Endothelial cell of umbilical vein (primary cell): ENCODE results near the gene SPINK9. TPM values are rescaled to one million over a fixed set of nuclear protein-coding genes. Genes with fewer than 3 reads are reported as not detected.

Experiments used
- BruUV-seq: library from RNA; stranded (reverse); fragments of 400-500 nt; replicated peaks from 2 replicates; lab custom pipeline; 2021; lab: Mats Ljungman, UMichigan
- CTCF ChIA-PET: fragments of 300-600, 350-600 bp; sonication (Branson Sonifier 250); formaldehyde crosslinking; loops from one replicate; lab custom pipeline; 2021; ENCODE audit warnings: antibody characterized with exemption, inconsistent platforms; lab: Charles Lee
- POLR2A ChIA-PET: fragments of 300-600, 350-600 bp; sonication (Branson Sonifier 250); formaldehyde crosslinking; loops from one replicate; lab custom pipeline; 2021; ENCODE audit warnings: antibody characterized with exemption, inconsistent platforms; lab: Charles Lee
- DNase-seq: peaks from one replicate; pipeline ENCODE4 v3.0.0-alpha.2; 2011; ENCODE audit warnings: low read depth, low spot score
- FAIRE-seq: peaks from 2 replicates; lab custom pipeline; 2011; peaks lifted over from hg19 to GRCh38; lab: Jason Lieb, UNC
- H2AFZ ChIP-seq: 2 replicates; pipeline ENCODE4 v1.6.0; 2012; ENCODE audit warnings: low read depth, low read length, control low read depth, inconsistent platforms
- H3K27ac ChIP-seq: 2 replicates; pipeline ENCODE4 v1.5.1; 2011; ENCODE audit warnings: low read depth, mild to moderate bottlenecking, control low read depth, low read length, moderate library complexity; ENCODE audit not compliant: insufficient read depth
- H3K27me3 ChIP-seq, 2 experiments: 2 replicates each; pipeline versions ENCODE4 v1.6.0 to v1.6.1; 2011; ENCODE audit warnings: low read length in 2 of 2, mixed read lengths in 1 of 2; ENCODE audit not compliant: control insufficient read depth in 2 of 2, insufficient read depth in 2 of 2
- H3K36me3 ChIP-seq, 2 experiments: 2 replicates in 1 of 2; 3 replicates in 1 of 2; pipeline ENCODE4 v1.5.1; 2011; ENCODE audit warnings: low read length in 2 of 2, mild to moderate bottlenecking in 1 of 2, moderate library complexity in 1 of 2; ENCODE audit not compliant: control insufficient read depth in 2 of 2, insufficient read depth in 2 of 2; ENCODE audit errors: extremely low read depth in 1 of 2
- H3K4me1 ChIP-seq: 3 replicates; pipeline ENCODE4 v1.5.1; 2011; ENCODE audit warnings: mild to moderate bottlenecking, low read length; ENCODE audit not compliant: control insufficient read depth, insufficient read depth; ENCODE audit errors: extremely low read depth
- H3K4me2 ChIP-seq: 2 replicates; pipeline ENCODE4 v1.6.1; 2011; ENCODE audit warnings: low read length, control low read depth, mixed read lengths; ENCODE audit not compliant: insufficient read depth
- H3K4me3 ChIP-seq, 3 experiments: fragments of 200-600 bp in 1 of 3; sonication (generic), shearing (Covaris generic) in 1 of 3; replicated peaks in 1 of 3; 2 replicates each; pipeline ENCODE4 v1.5.1; 2011 to 2016; ENCODE audit warnings: control low read depth in 3 of 3, low read length in 3 of 3, mild to moderate bottlenecking in 2 of 3, inconsistent platforms in 1 of 3, low read depth in 1 of 3, moderate library complexity in 1 of 3; ENCODE audit not compliant: insufficient read depth in 1 of 3
- H3K79me2 ChIP-seq: 2 replicates; pipeline ENCODE4 v1.6.0; 2012; ENCODE audit warnings: low read length, inconsistent platforms; ENCODE audit not compliant: control insufficient read depth, insufficient read depth
- H3K9ac ChIP-seq: replicated peaks from 2 replicates; pipeline ENCODE3; 2011; ENCODE audit warnings: low read length, control low read depth; ENCODE audit not compliant: insufficient read depth; ENCODE audit errors: extremely low read depth
- H3K9me1 ChIP-seq: replicated peaks from 3 replicates; pipeline ENCODE4 v1.6.0; 2011; ENCODE audit warnings: mild to moderate bottlenecking, low read length; ENCODE audit not compliant: control insufficient read depth, insufficient read depth; ENCODE audit errors: extremely low read depth
- H3K9me3 ChIP-seq: replicated peaks from 2 replicates; pipeline ENCODE4 v1.5.1; 2012; ENCODE audit warnings: low read length, inconsistent platforms; ENCODE audit not compliant: control insufficient read depth, insufficient read depth
- H4K20me1 ChIP-seq: replicated peaks from 2 replicates; pipeline ENCODE3; 2011; ENCODE audit warnings: mild to moderate bottlenecking, low read length; ENCODE audit not compliant: control insufficient read depth, insufficient read depth; ENCODE audit errors: extremely low read depth
- EZH2 ChIP-seq: IDR thresholded peaks from 2 replicates; pipeline ENCODE4 v1.6.1; 2012; ENCODE audit warnings: borderline replicate concordance, low read depth, mild to moderate bottlenecking, moderate library complexity, low read length, inconsistent platforms; ENCODE audit not compliant: severe bottlenecking
- FOS ChIP-seq: IDR thresholded peaks from 2 replicates; pipeline ENCODE4 v1.6.1; 2011; ENCODE audit warnings: mild to moderate bottlenecking, low read length, moderate library complexity, borderline replicate concordance; ENCODE audit not compliant: insufficient read depth
- GATA2 ChIP-seq: IDR thresholded peaks from 2 replicates; pipeline ENCODE4 v1.7.0; 2011; ENCODE audit warnings: low read depth, mild to moderate bottlenecking, moderate library complexity, mixed read lengths, low read length; ENCODE audit not compliant: insufficient read length, insufficient read depth
- JUN ChIP-seq: IDR thresholded peaks from 2 replicates; pipeline ENCODE4 v1.6.1; 2011; ENCODE audit warnings: borderline replicate concordance, low read depth; ENCODE audit not compliant: insufficient read length, insufficient read depth
- MYC ChIP-seq: IDR thresholded peaks from one replicate; pipeline ENCODE4 v1.6.1; 2011; ENCODE audit warnings: mild to moderate bottlenecking, low read depth, low read length
- POLR2A ChIP-seq: IDR thresholded peaks from 2 replicates; pipeline ENCODE4 v1.6.1; 2012; ENCODE audit warnings: low read depth, mild to moderate bottlenecking, control low read depth, low read length
- POLR2AphosphoS5 ChIP-seq: IDR thresholded peaks from 2 replicates; pipeline ENCODE4 v1.6.1; 2012; ENCODE audit warnings: low read depth, mild to moderate bottlenecking, control low read depth, low read length, moderate library complexity; ENCODE audit not compliant: insufficient read depth
- dilution Hi-C: fragments of 300-500 bp; cut with MboI; formaldehyde crosslinking; loops from one replicate; pipeline ENCODE4 v1.15.0; 2019; ENCODE audit warnings: low sequenced_read_pairs; ENCODE audit not compliant: extremely low pct_ligation_motif_present
- intact Hi-C: fragments of 100-400 bp; cut with micrococcal nuclease; formaldehyde crosslinking; loops from one replicate; pipeline ENCODE4 v1.10.0; 2022
- polyA plus RNA-seq, 4 experiments: library from polyadenylated mRNA; depleted of rRNA in 3 of 4; stranded (reverse) in 3 of 4; unstranded in 1 of 4; fragments of >200 nt; gene quantifications; 2 replicates each; pipeline versions ENCODE4 v1.2.1 to v1.2.3, GENCODE V29; 2011 to 2012; ENCODE audit warnings: missing spikeins in 1 of 4
- total RNA-seq: library from RNA; stranded (reverse); gene quantifications from 2 replicates; pipeline ENCODE4 v1.2.3, GENCODE V29; 2021
- TF ChIP-seq, protein P1 (sequence below), 2 donors: IDR thresholded peaks; 1 replicate in 1 of 2; 2 replicates in 1 of 2; pipeline ENCODE4 v1.5.1; 2011; ENCODE audit warnings: low read length in 2 of 2, mild to moderate bottlenecking in 2 of 2, moderate library complexity in 2 of 2, control low read depth in 1 of 2, inconsistent platforms in 1 of 2, low read depth in 1 of 2; ENCODE audit not compliant: insufficient read depth in 1 of 2; ENCODE audit errors: extremely low read depth in 1 of 2
- TF ChIP-seq, protein P2 (sequence below): IDR thresholded peaks from 2 replicates; pipeline ENCODE4 v1.6.1; 2011; ENCODE audit not compliant: insufficient read depth, insufficient read length

SPINK9 gene
- total and polyA plus RNA-seq, 2 donors (not counting 3 experiments of a cell fraction or from before 2014, with no cell fraction given) = not detected

DNA sequence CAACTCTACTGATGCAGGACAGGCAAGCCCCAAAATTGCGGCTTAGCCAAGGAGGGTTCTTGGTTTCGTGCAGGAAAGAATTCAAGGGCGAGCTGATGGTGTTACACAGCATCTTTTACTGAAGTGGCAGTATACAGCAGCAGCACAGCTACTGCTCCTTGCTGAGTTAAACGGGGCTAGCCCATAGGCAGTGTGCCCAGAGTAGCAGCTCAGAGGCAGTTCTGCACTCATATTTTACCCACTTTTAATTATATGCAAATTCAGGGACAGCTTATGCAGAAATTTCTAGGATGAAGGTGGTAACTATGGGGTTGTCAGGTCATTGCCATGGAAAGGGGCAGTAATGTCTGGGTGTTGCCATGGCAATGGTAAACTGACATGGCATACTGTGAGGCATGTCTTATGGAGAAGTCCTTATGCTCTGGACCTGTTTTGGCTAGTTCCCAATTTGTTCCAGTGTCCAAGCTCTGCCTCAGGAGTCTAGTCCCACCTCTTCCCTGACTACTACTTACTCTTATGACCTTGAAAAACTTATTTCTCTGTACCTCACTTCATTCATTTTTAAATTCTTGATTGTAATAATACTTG, 2.0 kb upstream of the SPINK9 start:
- POLR2A ChIA-PET = no interaction called here

DNA sequence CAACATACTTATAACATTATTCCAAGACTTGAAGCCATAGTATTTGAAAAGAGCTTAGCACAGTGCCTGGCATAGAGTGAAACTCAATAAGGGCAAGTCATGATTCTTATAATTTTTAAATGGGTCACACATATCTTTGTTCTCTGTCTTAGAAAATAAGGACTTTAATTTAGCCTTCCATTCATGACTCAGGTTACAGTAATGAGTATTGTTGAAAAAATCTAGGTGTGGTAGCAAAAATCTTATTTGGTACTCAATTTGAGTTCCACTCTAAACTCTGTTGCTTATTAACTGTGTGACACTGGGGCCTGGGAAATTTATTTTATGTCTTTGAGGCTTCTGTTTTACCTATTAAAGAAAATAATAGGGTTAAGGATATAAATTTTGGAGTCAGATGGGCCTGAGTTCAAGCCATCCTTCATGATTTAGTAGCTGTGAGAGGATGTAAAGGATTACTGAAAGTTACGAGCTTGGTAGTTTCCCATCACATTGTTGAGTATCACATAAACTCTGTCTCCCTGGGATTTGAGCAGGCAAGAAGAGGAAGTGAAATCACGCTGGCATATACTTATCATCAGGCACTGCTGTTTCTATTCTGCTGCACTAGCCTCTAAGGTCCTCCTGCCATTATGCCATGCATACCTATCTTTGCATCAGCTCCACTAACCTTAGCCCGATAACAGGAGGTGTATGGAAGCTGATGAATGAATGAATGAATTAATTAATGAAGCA, 1.5 kb downstream of the SPINK9 start:
- Histone ChIP-seq H4K20me1 (no peaks in the 10 kb centered on the region), H3K36me3 (no peaks in the 10 kb centered on the region), H3K4me1 (no peaks in the 10 kb centered on the region), H3K4me3 (no peak overlapping the region), H3K9me1 (no peaks in the 10 kb centered on the region), H3K4me2 (no peak overlapping the region), H2AFZ (no peak overlapping the region), H3K9ac (no peak overlapping the region), H3K27me3 (no peaks in the 10 kb centered on the region), H3K79me2 (no peaks in the 10 kb centered on the region), H3K27ac (no peak overlapping the region), H3K9me3 (no peaks in the 10 kb centered on the region)
- POLR2A ChIA-PET = no interaction called here
- TF ChIP-seq, protein P1, sequence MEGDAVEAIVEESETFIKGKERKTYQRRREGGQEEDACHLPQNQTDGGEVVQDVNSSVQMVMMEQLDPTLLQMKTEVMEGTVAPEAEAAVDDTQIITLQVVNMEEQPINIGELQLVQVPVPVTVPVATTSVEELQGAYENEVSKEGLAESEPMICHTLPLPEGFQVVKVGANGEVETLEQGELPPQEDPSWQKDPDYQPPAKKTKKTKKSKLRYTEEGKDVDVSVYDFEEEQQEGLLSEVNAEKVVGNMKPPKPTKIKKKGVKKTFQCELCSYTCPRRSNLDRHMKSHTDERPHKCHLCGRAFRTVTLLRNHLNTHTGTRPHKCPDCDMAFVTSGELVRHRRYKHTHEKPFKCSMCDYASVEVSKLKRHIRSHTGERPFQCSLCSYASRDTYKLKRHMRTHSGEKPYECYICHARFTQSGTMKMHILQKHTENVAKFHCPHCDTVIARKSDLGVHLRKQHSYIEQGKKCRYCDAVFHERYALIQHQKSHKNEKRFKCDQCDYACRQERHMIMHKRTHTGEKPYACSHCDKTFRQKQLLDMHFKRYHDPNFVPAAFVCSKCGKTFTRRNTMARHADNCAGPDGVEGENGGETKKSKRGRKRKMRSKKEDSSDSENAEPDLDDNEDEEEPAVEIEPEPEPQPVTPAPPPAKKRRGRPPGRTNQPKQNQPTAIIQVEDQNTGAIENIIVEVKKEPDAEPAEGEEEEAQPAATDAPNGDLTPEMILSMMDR (IDR thresholded peaks at IDR 0.05; ENCODE audit: extremely low read depth in 1 of 2, insufficient read depth in 1 of 2, low read depth in 1 of 2, low read length in 2 of 2) = no peak
- TF ChIP-seq POLR2AphosphoS5 = no peak
- TF ChIP-seq MYC = no peak
- TF ChIP-seq POLR2A = no peak
- TF ChIP-seq, protein P2, sequence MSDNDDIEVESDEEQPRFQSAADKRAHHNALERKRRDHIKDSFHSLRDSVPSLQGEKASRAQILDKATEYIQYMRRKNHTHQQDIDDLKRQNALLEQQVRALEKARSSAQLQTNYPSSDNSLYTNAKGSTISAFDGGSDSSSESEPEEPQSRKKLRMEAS = no peak
- TF ChIP-seq JUN = no peak
- TF ChIP-seq FOS = no peak
- no peak for TF ChIP-seq EZH2
- TF ChIP-seq GATA2 = no peak
- FAIRE-seq (no peak), DNase-seq (no peak)
- intact Hi-C loops (no loop called here), dilution Hi-C loops (no loop called here)
- CTCF ChIA-PET = interaction anchor here (1.4 kb wide), 1 partner anchor 38 kb away, joined by 4 read pairs; no protein-coding TSS in a partner anchor
- BruUV-seq = no TSS peak

More for the DNA sequence above, 2.0 kb upstream of the SPINK9 start:
- no peak overlapping the region for H3K4me3 ChIP-seq
- DNase-seq (no peak), FAIRE-seq (no peak)
- TF ChIP-seq FOS = no peak
- TF ChIP-seq MYC = no peak
- TF ChIP-seq POLR2A = no peak
- no peak for TF ChIP-seq JUN
- no peak for TF ChIP-seq EZH2
- TF ChIP-seq, protein P2 = no peak
- no peak overlapping the region for H3K4me2 ChIP-seq
- no peaks in the 10 kb centered on the region for H3K9me1 ChIP-seq
- CTCF ChIA-PET = no interaction called here
- H3K9ac ChIP-seq = no peak overlapping the region
- no peaks in the 10 kb centered on the region for H4K20me1 ChIP-seq
- no peaks in the 10 kb centered on the region for H3K36me3 ChIP-seq
- dilution Hi-C loops = no loop called here
- H2AFZ ChIP-seq = no peak overlapping the region
- H3K79me2 ChIP-seq = no peaks in the 10 kb centered on the region
- H3K27me3 ChIP-seq = no peaks in the 10 kb centered on the region
- H3K9me3 ChIP-seq = no peaks in the 10 kb centered on the region
- H3K4me1 ChIP-seq = no peaks in the 10 kb centered on the region
- intact Hi-C loops = no loop called here
- no TSS peak for BruUV-seq
- H3K27ac ChIP-seq = no peak overlapping the region
